ENCODE data around the gene RASGEF1C.

RASGEF1C gene

GRCh38 chr5:180154821-180155364, 54.1 kb downstream of the RASGEF1C start:
- no peak overlapping the region for H3K27ac ChIP-seq (ENCODE audit: low read depth, low read length)
- no peaks in the 10 kb centered on the region for H3K36me3 ChIP-seq (ENCODE audit: insufficient read depth, low read length)
- no peaks in the 10 kb centered on the region for H3K9me3 ChIP-seq (ENCODE audit: insufficient read depth, low read depth, low read length)
- no peaks in the 10 kb centered on the region for H3K27me3 ChIP-seq (ENCODE audit: insufficient read depth, low read length)
- 91% methylated on average over 5 of the region's 5 CpGs for WGBS
- no peak overlapping the region for H3K9ac ChIP-seq (ENCODE audit: low read depth, low read length)
- H3K4me1 ChIP-seq (ENCODE audit: insufficient read depth, low read length) = no peaks in the 10 kb centered on the region
- no peak overlapping the region for H3K4me3 ChIP-seq (ENCODE audit: low read length)

DNA sequence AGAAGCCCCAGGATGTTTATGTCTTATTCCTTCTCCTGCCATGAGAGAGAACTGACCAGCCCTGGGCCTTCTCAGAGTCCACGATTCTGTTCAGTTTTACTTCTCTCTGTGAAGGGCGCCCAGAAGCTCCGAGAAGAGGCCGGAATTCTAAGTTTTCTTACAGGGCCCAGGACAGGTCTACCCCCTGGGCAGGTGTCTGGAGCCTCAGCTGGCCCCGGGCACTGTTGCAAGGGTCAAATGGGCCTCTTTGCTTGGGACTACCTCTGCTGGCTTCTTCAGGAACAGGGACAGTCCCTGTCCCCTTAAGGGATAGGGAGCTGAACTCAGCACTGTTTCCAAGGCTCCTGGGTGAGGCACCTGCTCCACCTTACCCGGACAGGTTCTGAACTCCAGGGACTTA, 55.0 kb downstream of the RASGEF1C start:
- no peaks in the 10 kb centered on the region for H3K9me3 ChIP-seq (ENCODE audit: insufficient read depth, low read depth, low read length)
- no peak overlapping the region for H3K4me3 ChIP-seq (ENCODE audit: low read length)
- H3K27me3 ChIP-seq (ENCODE audit: insufficient read depth, low read length) = no peaks in the 10 kb centered on the region
- H3K4me1 ChIP-seq (ENCODE audit: insufficient read depth, low read length) = no peaks in the 10 kb centered on the region
- no peaks in the 10 kb centered on the region for H3K36me3 ChIP-seq (ENCODE audit: insufficient read depth, low read length)
- H3K9ac ChIP-seq (ENCODE audit: low read depth, low read length) = no peak overlapping the region
- H3K27ac ChIP-seq (ENCODE audit: low read depth, low read length) = no peak overlapping the region
- WGBS = 68% methylated on average over 6 of the region's 6 CpGs

GRCh38 chr5:180153099-180153498, 55.9 kb downstream of the RASGEF1C start:
- Histone ChIP-seq H3K9me3 (ENCODE audit: insufficient read depth, low read depth, low read length) (no peaks in the 10 kb centered on the region), H3K4me3 (ENCODE audit: low read length) (no peak overlapping the region), H3K4me1 (ENCODE audit: insufficient read depth, low read length) (no peaks in the 10 kb centered on the region), H3K36me3 (ENCODE audit: insufficient read depth, low read length) (no peaks in the 10 kb centered on the region), H3K27ac (ENCODE audit: low read depth, low read length) (no peak overlapping the region), H3K27me3 (ENCODE audit: insufficient read depth, low read length) (no peaks in the 10 kb centered on the region), H3K9ac (ENCODE audit: low read depth, low read length) (no peak overlapping the region)
- 5% methylated on average over 1 of the region's 1 CpG for WGBS

DNA sequence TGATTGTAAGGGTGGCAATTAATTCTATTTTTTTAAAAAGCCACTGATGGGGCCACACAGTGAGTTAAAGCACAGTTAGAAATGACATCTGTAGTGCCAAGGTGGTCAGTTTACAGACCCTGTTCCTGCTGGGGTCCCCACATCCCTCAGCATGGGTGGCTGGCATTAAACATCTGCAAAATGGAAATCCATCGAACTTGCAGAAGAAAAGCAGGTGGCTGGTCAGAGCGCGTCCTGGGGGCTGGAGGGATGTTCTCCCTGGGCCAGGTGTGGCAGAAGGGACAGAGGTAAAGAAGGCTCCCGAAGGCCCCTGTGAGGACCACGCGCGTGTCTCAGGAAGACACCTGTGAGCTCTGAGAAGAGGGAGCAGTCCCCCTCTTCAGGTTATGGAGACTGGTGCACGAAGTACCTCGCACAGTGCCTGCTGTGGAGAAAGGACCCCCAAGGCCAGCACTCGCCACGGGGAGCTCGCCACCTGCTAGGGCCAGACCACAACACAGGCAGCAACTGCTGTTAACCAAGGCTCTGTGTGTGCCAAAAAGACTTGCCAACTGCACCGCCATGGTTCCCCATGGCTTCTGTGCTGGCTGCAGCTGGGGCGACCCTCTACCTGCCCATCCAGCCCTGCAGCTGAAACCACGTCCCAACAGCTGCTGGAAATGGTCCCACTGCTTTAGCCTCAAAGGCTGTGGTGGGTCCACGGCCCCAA, 65.2 kb downstream of the RASGEF1C start:
- no peaks in the 10 kb centered on the region for H3K36me3 ChIP-seq (ENCODE audit: insufficient read depth, low read length)
- no peaks in the 10 kb centered on the region for H3K27me3 ChIP-seq (ENCODE audit: insufficient read depth, low read length)
- no peaks in the 10 kb centered on the region for H3K4me1 ChIP-seq (ENCODE audit: insufficient read depth, low read length)
- H3K4me3 ChIP-seq (ENCODE audit: low read length) = no peak overlapping the region
- WGBS = 89% methylated on average over 16 of the region's 16 CpGs
- H3K9me3 ChIP-seq (ENCODE audit: insufficient read depth, low read depth, low read length) = peaks cover 7% of the 10 kb centered on the region
- H3K27ac ChIP-seq (ENCODE audit: low read depth, low read length) = no peak overlapping the region
- H3K9ac ChIP-seq (ENCODE audit: low read depth, low read length) = no peak overlapping the region

GRCh38 chr5:180142824-180143610, 66.0 kb downstream of the RASGEF1C start:
- H3K4me1 ChIP-seq (ENCODE audit: insufficient read depth, low read length) = no peaks in the 10 kb centered on the region
- H3K9ac ChIP-seq (ENCODE audit: low read depth, low read length) = no peak overlapping the region
- WGBS = 79% methylated on average over 13 of the region's 13 CpGs
- no peaks in the 10 kb centered on the region for H3K36me3 ChIP-seq (ENCODE audit: insufficient read depth, low read length)
- no peak overlapping the region for H3K4me3 ChIP-seq (ENCODE audit: low read length)
- H3K9me3 ChIP-seq (ENCODE audit: insufficient read depth, low read depth, low read length) = peaks cover 7% of the 10 kb centered on the region
- no peaks in the 10 kb centered on the region for H3K27me3 ChIP-seq (ENCODE audit: insufficient read depth, low read length)
- H3K27ac ChIP-seq (ENCODE audit: low read depth, low read length) = no peak overlapping the region

- H3K9ac ChIP-seq (ENCODE audit: low read depth, low read length) = no peak overlapping the region
- H3K27ac ChIP-seq (ENCODE audit: low read depth, low read length) = no peak overlapping the region
- no peaks in the 10 kb centered on the region for H3K4me1 ChIP-seq (ENCODE audit: insufficient read depth, low read length)
- H3K4me3 ChIP-seq (ENCODE audit: low read length) = no peak overlapping the region
- peaks cover 7% of the 10 kb centered on the region for H3K9me3 ChIP-seq (ENCODE audit: insufficient read depth, low read depth, low read length)
- H3K36me3 ChIP-seq (ENCODE audit: insufficient read depth, low read length) = no peaks in the 10 kb centered on the region
- H3K27me3 ChIP-seq (ENCODE audit: insufficient read depth, low read length) = no peaks in the 10 kb centered on the region
- WGBS = 92% methylated on average over 23 of the region's 23 CpGs
Observed at GRCh38 chr5:180142021-180142765, 66.8 kb downstream of the RASGEF1C start.

GRCh38 chr5:180141068-180141660, 67.8 kb downstream of the RASGEF1C start:
- no peaks in the 10 kb centered on the region for H3K36me3 ChIP-seq (ENCODE audit: insufficient read depth, low read length)
- H3K27me3 ChIP-seq (ENCODE audit: insufficient read depth, low read length) = no peaks in the 10 kb centered on the region
- 92% methylated on average over 14 of the region's 14 CpGs for WGBS

DNA sequence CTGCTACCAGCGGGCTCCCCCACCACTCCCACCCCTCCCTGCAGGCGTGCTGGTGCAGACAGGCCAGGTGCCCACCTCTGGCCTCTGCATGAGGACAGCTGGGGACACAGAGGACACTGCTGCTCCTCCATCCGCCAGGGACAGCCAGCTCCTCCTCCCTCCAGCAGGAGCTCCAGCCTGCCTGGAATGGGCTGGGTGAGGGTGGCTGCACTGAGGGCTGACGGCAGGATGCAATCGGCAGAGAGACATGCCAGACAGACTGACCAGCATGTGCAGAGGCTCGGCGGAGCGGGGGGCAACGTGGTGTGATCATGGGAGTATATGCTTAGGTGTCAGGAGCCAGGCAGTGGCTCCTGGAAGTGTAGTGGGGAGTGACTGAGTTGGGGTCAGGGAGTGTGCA, 68.4 kb downstream of the RASGEF1C start:
- Histone ChIP-seq H3K36me3 (ENCODE audit: insufficient read depth, low read length) (no peaks in the 10 kb centered on the region), H3K4me3 (ENCODE audit: low read length) (no peak overlapping the region), H3K27me3 (ENCODE audit: insufficient read depth, low read length) (no peaks in the 10 kb centered on the region), H3K4me1 (ENCODE audit: insufficient read depth, low read length) (no peaks in the 10 kb centered on the region), H3K9me3 (ENCODE audit: insufficient read depth, low read depth, low read length) (no peaks in the 10 kb centered on the region), H3K27ac (ENCODE audit: low read depth, low read length) (no peak overlapping the region), H3K9ac (ENCODE audit: low read depth, low read length) (no peak overlapping the region)
- 78% methylated on average over 9 of the region's 9 CpGs for WGBS

More at GRCh38 chr5:180141068-180141660, 67.8 kb downstream of the RASGEF1C start:
- H3K4me3 ChIP-seq (ENCODE audit: low read length) = no peak overlapping the region
- H3K27ac ChIP-seq (ENCODE audit: low read depth, low read length) = no peak overlapping the region
- H3K9me3 ChIP-seq (ENCODE audit: insufficient read depth, low read depth, low read length) = peaks cover under 1% of the 10 kb centered on the region; the same call in 1 of the 2 replicates
- no peak overlapping the region for H3K9ac ChIP-seq (ENCODE audit: low read depth, low read length)
- H3K4me1 ChIP-seq (ENCODE audit: insufficient read depth, low read length) = no peaks in the 10 kb centered on the region

DNA sequence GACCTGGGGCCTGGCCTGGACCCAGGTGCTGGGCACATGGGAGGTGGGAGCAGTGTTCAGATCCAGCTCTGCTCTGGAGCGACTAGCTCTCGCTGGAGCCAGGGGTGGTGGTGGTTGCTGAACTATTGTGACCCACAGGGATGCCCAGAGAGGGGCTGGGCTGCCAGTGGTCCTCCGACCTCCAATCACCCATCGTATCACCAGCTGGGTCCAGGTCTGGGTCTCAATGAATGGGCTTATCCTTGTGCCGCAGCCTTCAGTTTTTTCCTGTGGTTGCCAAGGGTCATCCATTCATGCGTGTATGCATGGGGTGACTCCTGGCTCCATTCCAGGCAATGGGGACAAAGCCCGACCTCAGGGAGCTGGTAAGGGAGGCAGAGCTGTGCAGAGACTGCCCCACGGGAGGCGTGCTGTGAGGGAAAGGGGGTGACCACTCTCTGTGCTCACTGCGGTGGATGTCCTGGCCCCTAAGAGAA, 68.9 kb downstream of the RASGEF1C start:
- H3K9me3 ChIP-seq (ENCODE audit: insufficient read depth, low read depth, low read length) = no peaks in the 10 kb centered on the region

DNA sequence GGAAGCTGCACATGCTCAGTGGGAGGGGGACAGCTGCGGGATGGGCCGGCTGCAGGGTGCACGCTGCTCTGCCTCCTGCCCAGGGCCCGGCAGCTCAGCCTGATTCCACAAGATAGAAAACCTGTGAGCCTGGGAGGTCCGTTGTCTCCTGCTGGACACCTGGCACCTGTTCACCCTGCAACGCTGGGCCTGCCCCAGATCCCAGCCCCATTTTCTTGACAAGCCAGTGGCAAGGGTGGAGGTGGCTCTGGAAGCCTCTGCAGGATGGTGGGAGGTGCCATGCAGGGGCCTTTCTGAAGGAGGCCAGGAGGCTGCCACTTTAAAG, 69.3 kb downstream of the RASGEF1C start:
- Histone ChIP-seq H3K27me3 (ENCODE audit: insufficient read depth, low read length) (no peaks in the 10 kb centered on the region), H3K9me3 (ENCODE audit: insufficient read depth, low read depth, low read length) (no peaks in the 10 kb centered on the region), H3K27ac (ENCODE audit: low read depth, low read length) (no peak overlapping the region), H3K36me3 (ENCODE audit: insufficient read depth, low read length) (no peaks in the 10 kb centered on the region), H3K9ac (ENCODE audit: low read depth, low read length) (no peak overlapping the region), H3K4me3 (ENCODE audit: low read length) (no peak overlapping the region), H3K4me1 (ENCODE audit: insufficient read depth, low read length) (no peaks in the 10 kb centered on the region)
- whole genome bisulfite sequencing = 91% methylated on average over 6 of the region's 6 CpGs

More for the DNA sequence above, 68.9 kb downstream of the RASGEF1C start:
- Histone ChIP-seq H3K9ac (ENCODE audit: low read depth, low read length) (no peak overlapping the region), H3K27ac (ENCODE audit: low read depth, low read length) (no peak overlapping the region), H3K4me1 (ENCODE audit: insufficient read depth, low read length) (no peaks in the 10 kb centered on the region), H3K27me3 (ENCODE audit: insufficient read depth, low read length) (no peaks in the 10 kb centered on the region), H3K36me3 (ENCODE audit: insufficient read depth, low read length) (no peaks in the 10 kb centered on the region), H3K4me3 (ENCODE audit: low read length) (no peak overlapping the region)
- WGBS = 82% methylated on average over 10 of the region's 10 CpGs
